Upper lobe of right lung (tissue), 1 donor: ENCODE results near the gene URB2. TPM values are rescaled to one million over a fixed set of nuclear protein-coding genes. Genes with fewer than 3 reads are reported as not detected.

Experiments
- ATAC-seq: fragments of 200-7000 bp; cut with Tn5 transposase; one replicate; pipeline ENCODE4 v1.9.1; 2020; ENCODE audit warnings: mild to moderate bottlenecking, moderate library complexity
- DNase-seq: peaks from one replicate; pipeline ENCODE4 v3.0.0-alpha.2; 2020
- H3K27ac ChIP-seq: fragments of 200-600 bp; one replicate; pipeline ENCODE4 v1.8.0; 2022
- H3K27me3 ChIP-seq: fragments of 200-600 bp; one replicate; pipeline ENCODE4 v1.8.0; 2022; ENCODE audit warnings: mild to moderate bottlenecking
- H3K36me3 ChIP-seq: fragments of 200-600 bp; one replicate; pipeline ENCODE4 v1.8.0; 2022
- H3K4me1 ChIP-seq: fragments of 200-600 bp; one replicate; pipeline ENCODE4 v1.8.0; 2022
- H3K4me3 ChIP-seq: fragments of 200-600 bp; one replicate; pipeline ENCODE4 v1.8.0; 2022; ENCODE audit warnings: mild to moderate bottlenecking
- H3K9me3 ChIP-seq: fragments of 200-600 bp; one replicate; pipeline ENCODE4 v1.8.0; 2022
- intact Hi-C: fragments of 100-400 bp; cut with DNase I; formaldehyde crosslinking; loops from one replicate; pipeline ENCODE4 v1.11.0; 2022
- total RNA-seq: library from RNA; stranded (reverse); fragmentation: NEBNext Ultra II Directional; extraction: Animal tissue kit (Norgen Biotek cat#: 25700); gene quantifications from one replicate; pipeline ENCODE4 v1.2.1, GENCODE V29; 2021
- TF ChIP-seq, protein P1 (sequence below): fragments of 200-600 bp; IDR thresholded peaks from one replicate; pipeline ENCODE4 v1.8.0; 2022; ENCODE audit warnings: antibody characterized with exemption
- donor health status: DM: no; HTN: yes; CAD: no; lungs with severe emphysema.

Gene URB2
- total RNA-seq, 1 donor from 2014 or later = 8.4 TPM

DNA sequence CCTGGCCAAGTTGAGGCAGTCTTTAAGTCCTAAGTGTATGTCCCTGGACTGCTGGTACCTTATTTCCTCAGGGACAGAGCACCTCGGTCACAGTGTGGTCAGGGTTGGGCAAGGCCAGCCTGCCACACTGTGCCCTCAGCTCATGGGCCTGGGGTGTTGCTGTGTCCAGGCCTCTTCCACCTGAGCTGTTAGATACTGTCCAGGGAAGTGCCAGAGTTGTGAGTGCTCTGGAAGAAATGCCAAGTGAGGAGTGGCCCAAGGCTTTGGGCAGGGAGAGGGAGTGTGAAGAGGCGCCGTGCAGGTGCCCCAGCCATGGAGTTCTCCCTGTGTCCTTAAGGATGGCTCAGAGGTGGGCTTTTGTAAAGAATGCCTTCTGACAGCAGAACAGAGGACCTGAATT, 15.3 kb downstream of the URB2 start:
- Histone ChIP-seq H3K4me1 (no peaks in the 10 kb centered on the region), H3K4me3 (no peak overlapping the region), H3K9me3 (no peaks in the 10 kb centered on the region), H3K27ac (no peak overlapping the region), H3K27me3 (no peaks in the 10 kb centered on the region), H3K36me3 (peaks cover 51% of the 10 kb centered on the region)
- ATAC-seq (no peak), DNase-seq (no peak)
- intact Hi-C loops = no loop called here
- TF ChIP-seq, protein P1, sequence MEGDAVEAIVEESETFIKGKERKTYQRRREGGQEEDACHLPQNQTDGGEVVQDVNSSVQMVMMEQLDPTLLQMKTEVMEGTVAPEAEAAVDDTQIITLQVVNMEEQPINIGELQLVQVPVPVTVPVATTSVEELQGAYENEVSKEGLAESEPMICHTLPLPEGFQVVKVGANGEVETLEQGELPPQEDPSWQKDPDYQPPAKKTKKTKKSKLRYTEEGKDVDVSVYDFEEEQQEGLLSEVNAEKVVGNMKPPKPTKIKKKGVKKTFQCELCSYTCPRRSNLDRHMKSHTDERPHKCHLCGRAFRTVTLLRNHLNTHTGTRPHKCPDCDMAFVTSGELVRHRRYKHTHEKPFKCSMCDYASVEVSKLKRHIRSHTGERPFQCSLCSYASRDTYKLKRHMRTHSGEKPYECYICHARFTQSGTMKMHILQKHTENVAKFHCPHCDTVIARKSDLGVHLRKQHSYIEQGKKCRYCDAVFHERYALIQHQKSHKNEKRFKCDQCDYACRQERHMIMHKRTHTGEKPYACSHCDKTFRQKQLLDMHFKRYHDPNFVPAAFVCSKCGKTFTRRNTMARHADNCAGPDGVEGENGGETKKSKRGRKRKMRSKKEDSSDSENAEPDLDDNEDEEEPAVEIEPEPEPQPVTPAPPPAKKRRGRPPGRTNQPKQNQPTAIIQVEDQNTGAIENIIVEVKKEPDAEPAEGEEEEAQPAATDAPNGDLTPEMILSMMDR = no peak

GRCh38 chr1:229642376-229642775, 16.3 kb downstream of the URB2 start:
- Histone ChIP-seq H3K27ac (no peak overlapping the region), H3K9me3 (no peaks in the 10 kb centered on the region), H3K4me1 (no peaks in the 10 kb centered on the region), H3K27me3 (no peaks in the 10 kb centered on the region), H3K4me3 (no peak overlapping the region), H3K36me3 (peaks cover 51% of the 10 kb centered on the region)
- DNase-seq (no peak), ATAC-seq (no peak)
- TF ChIP-seq, protein P1 = no peak
- intact Hi-C loops = no loop called here

DNA sequence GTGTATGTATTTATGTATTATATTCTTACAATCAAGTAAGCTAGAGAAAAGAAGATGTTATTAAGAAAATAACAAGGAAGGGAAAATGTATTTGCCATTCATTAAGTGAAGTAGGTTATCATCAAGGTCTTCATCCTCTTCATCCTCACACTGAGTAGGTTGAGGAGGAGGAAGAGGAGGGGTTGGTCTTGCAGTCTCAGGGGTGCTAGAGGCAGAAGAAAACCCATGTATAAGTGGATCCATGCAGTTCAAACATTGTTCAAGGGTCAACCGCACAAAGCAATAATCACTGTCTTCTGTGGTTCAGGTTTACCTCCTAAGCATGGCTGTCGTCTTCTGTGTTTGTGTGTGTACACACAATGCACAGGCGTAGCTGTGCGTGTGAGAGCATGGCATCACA, 16.9 kb downstream of the URB2 start:
- Histone ChIP-seq H3K27me3 (no peaks in the 10 kb centered on the region), H3K4me3 (no peak overlapping the region), H3K36me3 (peaks cover 51% of the 10 kb centered on the region), H3K9me3 (no peaks in the 10 kb centered on the region), H3K27ac (no peak overlapping the region), H3K4me1 (no peaks in the 10 kb centered on the region)
- DNase-seq = no peak
- no peak for ATAC-seq
- TF ChIP-seq, protein P1 = no peak
- intact Hi-C loops = no loop called here

GRCh38 chr1:229643996-229644745, 18.1 kb downstream of the URB2 start:
- Histone ChIP-seq H3K27ac (no peak overlapping the region), H3K27me3 (no peaks in the 10 kb centered on the region), H3K9me3 (no peaks in the 10 kb centered on the region), H3K4me1 (no peaks in the 10 kb centered on the region), H3K4me3 (no peak overlapping the region), H3K36me3 (peaks cover 52% of the 10 kb centered on the region)
- no peak for DNase-seq
- intact Hi-C loops = no loop called here
- peak; percentile 83 for ATAC-seq
- TF ChIP-seq, protein P1 = no peak

- intact Hi-C loops = no loop called here
- Histone ChIP-seq H3K4me1 (no peaks in the 10 kb centered on the region), H3K27me3 (no peaks in the 10 kb centered on the region), H3K36me3 (peaks cover 54% of the 10 kb centered on the region), H3K4me3 (no peak overlapping the region), H3K27ac (no peak overlapping the region), H3K9me3 (no peaks in the 10 kb centered on the region)
- ATAC-seq = no peak
- DNase-seq = no peak
- TF ChIP-seq, protein P1 = no peak
Observed at GRCh38 chr1:229645324-229645993, 19.4 kb downstream of the URB2 start.
